Loucy (cell line): ENCODE data around the gene SLC7A1.

Source experiments
- CTCF ChIP-seq: fragments of 200-600 bp; sonication (generic); conservative IDR thresholded peaks from 2 replicates; pipeline ENCODE4 v1.5.1; 2014; ENCODE audit warnings: mild to moderate bottlenecking, antibody characterized with exemption, low read length
- EZH2phosphoT487 ChIP-seq: fragments of 200-600 bp; IDR thresholded peaks from 2 replicates; pipeline ENCODE4 v1.6.1; 2018; ENCODE audit warnings: antibody characterized with exemption, mild to moderate bottlenecking, moderate library complexity, borderline replicate concordance

- TF ChIP-seq CTCF = no peak
- TF ChIP-seq EZH2phosphoT487 = no peak
Measured at GRCh38 chr13:29489650-29490560, 105.6 kb downstream of the SLC7A1 start.
